ENCODE results near the gene ALOX5.
"Not testable (repeated sequence)": the region's sequence is repeated elsewhere in the genome, so short reads cannot be mapped to it uniquely, and the experiment has no call there.

The ALOX5 gene

DNA sequence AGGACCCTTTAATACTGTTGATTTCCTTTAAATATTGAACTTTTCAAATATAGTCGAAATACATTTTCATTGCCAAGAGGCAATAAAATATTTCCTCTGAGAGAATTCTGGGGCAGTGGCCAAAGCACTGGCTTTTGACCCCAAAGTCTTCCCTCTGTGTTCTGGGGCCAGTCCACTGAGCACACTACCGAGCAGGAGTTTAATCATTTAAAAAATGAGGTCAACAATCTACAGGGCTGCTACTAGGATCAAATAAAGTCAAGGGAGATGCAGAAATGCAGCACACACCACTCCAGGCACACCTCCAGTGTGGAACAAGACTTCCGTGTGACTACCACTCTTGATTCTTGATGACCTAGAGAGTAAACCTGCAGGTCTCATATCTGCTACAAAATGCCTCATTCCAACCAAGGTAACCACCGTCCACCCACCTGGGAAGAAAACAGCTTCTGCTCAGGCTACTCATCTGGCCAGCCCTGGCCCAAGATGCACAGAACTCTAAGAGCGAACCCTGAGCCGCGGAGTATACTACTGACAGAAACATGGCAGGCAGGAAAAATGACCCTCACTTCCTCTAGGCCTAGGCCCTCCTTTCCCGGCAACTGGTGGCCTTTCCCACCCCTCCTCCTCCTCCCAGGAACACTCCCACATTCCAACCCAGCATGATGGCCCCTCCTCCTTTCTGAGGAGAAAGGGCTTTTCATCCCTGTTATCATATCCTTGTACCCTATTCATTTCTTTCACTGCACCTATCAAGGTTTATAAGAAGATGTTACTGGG lies 97.7 kb downstream of the ALOX5 start:
- no peak for DNase-seq

DNA sequence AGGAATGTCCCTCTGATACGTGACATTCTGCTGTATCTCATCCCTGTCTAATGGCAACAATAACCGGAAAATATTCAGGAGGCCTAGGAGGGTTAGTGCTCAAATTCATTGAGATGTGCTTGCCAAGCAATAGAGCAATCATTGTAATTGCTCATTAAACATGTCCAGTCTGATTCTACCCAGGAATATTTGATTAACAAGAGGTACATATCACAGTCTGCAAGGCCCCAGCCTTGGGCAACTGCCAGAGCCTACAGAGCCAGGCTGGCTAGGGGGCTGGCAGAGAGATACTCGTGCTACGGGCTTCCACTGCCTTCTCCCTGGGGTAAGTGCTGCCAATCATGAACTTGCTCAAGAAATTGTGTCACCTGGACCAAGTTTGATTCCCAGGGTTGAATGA lies 99.1 kb downstream of the ALOX5 start:
- no peak for DNase-seq

DNA sequence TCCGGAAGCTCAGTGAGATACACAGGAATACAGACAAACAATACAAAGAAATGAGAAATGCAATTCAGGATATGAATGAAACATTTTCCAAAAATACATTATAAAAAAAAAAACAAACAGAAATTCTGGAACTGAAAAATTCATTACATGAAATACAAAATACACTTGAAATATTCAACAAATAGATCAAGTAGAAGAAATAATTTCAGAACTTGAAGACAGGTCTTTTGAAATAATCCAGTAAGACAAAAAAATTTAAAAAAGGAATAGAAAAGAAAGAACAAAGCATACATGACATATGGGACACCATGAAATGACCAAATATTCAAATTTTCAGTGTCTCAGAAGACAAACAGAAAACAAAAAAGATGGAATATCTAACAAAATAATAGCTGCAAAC lies 102.5 kb downstream of the ALOX5 start:
- no peak for DNase-seq

DNA sequence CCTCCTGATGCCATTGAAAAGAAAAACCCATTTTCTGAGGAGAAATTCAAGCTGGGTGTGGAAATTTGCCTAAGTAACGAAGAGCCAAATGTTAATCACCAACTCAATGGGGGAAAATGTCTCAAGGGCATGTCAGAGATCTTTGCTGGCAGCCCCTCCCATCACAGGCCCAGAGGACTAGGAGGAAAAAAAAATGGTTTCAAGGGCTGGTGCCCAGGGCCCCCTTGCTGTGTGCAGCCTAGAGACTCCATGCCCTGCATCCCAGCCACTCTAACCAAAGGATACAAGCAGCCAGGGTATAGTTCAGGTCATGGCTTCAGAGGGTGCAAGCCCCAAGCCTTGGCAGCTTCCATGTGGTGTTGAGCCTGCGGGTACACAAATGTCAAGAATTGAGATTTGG lies 106.3 kb downstream of the ALOX5 start:
- no peak for DNase-seq

DNA sequence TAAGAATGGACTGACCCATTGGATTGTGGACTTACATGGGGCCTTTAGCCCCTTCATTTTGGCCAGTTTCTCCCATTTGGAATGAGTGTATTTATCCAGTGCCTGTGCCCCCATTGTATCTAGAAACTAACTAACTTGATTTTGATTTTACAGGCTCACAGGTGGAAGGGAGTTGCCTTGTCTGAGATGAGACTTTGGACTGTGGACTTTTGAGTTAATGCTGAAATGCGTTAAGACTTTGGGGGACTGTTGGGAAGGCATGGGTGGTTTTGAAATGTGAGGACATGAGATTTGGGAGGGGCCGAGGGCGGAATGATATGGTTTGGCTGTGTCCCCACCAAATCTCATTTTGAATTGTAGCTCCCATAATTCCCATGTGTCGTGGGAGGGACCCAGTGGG lies 107.1 kb downstream of the ALOX5 start:
- DNase-seq, result not testable (repeated sequence)

DNA sequence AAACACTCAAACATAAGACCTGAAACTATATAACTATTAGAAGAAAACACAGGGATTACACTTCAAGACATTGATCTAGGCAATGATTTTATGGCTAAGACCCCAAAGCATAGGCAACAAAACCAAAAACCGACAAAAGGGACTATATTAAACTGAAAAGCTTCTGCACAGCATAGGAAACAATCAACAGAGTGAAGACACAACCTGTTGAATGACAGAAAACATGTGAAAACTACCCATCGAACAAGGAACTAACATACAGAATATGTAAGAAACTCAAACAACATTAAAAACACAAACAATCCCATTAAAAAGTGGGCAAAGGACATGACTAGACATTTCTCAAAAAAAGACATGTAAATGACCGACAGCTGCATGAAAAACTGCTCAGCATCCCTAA lies 109.0 kb downstream of the ALOX5 start:
- DNase-seq, result no peak

DNA sequence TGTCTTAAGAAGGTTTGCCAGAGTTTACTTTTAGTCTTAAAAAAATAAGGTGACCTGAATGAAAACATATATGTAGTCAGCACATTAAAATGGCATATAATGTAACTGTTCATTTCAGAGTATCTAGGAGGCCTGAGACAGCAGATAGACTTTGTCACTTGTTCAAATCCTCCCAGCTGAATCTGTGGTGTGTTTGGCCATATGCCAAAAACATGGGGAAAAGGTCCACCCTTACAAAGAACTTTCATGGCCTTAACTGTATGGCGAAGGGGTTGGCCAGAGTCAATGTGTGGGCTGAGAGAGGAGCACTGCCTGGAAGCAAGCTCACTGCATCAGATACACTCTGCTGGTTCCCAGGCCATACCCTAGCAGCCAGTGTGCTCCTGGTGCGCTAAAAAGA lies 113.7 kb downstream of the ALOX5 start:
- no peak for DNase-seq

DNA sequence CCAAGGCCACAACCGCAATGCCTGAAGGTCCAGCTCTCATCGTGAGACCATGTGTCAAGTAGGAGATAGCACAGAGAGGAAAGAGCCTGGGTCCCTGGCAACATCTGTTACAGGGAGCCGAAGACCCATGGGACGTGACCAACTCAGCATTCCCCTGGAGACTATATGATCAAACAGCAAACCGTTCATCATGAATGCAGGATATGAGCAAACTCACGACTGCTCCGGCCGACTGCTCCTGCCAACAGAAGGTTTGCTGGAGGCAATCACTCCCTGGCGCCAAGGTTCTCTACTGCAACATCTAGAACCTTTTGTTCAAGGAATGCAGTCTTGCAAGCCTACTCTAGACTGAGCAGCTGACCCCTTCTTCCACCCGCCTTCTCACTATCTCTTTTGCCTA lies 114.3 kb downstream of the ALOX5 start:
- no peak for DNase-seq

DNA sequence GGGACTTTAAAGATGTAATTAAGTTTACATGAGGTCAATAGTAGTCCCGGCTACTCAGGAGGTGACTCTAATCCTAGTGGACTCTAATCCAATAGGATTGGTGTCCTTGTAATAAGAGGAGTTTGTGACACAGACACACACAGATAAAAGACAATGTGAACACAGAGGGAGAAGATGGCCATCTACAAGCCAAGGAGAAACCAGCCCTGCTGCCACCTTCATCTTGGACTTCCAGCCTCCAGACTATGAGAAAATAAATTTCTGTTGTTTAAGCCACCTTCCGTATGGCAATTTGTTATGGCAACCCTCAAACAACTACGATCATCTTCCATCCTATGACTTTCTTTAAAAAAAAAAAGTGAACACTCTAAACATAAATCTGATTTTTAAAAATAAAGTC lies 116.3 kb downstream of the ALOX5 start:
- no peak for DNase-seq

DNA sequence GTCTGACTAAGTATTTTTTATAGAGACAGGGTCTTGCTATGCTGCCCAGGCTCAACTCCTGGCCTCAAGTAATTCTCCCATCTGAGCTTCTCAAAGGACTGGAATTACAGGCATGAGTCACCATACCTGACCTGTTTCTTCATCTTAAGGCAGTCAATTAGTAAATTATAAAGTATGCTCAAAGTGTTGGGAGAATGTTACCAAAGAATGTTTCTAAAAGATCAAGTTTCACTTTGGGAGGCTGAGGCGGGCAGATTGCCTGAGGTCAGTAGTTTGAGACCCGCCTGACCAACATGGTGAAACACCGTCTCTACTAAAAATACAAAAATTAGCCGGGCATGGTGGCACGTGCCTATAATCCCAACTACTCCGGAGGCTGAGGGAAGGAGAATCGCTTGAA lies 117.0 kb downstream of the ALOX5 start:
- DNase-seq, result no peak
